Measurements from ENCODE around the gene SMYD3.

Gene SMYD3

GRCh38 chr1:245701631-245702030, 805.4 kb downstream of the SMYD3 start:
- H3K27ac ChIP-seq (ENCODE audit: low read depth, low read length), result no peak overlapping the region
- no peaks in the 10 kb centered on the region for H4K20me1 ChIP-seq (ENCODE audit: control insufficient read depth, insufficient read depth, low read depth, low read length)
- no peaks in the 10 kb centered on the region for H3K36me3 ChIP-seq (ENCODE audit: control insufficient read depth, low read length)
- TF ChIP-seq EZH2phosphoT487 (IDR thresholded peaks at IDR 0.05; ENCODE audit: borderline replicate concordance, low read length), result no peak
- no peak for TF ChIP-seq CTCF (IDR thresholded peaks at IDR 0.05; ENCODE audit: low read depth, low read length, poor library complexity, severe bottlenecking)
- no peaks in the 10 kb centered on the region for H3K79me2 ChIP-seq (ENCODE audit: control insufficient read depth, low read length)
- peaks cover 14% of the 10 kb centered on the region for H3K4me1 ChIP-seq (ENCODE audit: control insufficient read depth, low read length)
- H3K4me2 ChIP-seq (ENCODE audit: low read length), result no peak overlapping the region
- H3K27me3 ChIP-seq (ENCODE audit: control insufficient read depth, low read length), result no peaks in the 10 kb centered on the region; the same call in 1 of the 2 replicates
- no peaks in the 10 kb centered on the region for H3K9me2 ChIP-seq (replicated peaks; ENCODE audit: control insufficient read depth, low read length)
- no peaks in the 10 kb centered on the region for H3F3A ChIP-seq (ENCODE audit: control insufficient read depth, insufficient read depth)
- no peaks in the 10 kb centered on the region for H3K9me3 ChIP-seq (ENCODE audit: control insufficient read depth, insufficient read depth, low read length)
- H3K4me3 ChIP-seq (ENCODE audit: low read length), result no peak overlapping the region

GRCh38 chr1:245700631-245701030, 806.4 kb downstream of the SMYD3 start:
- Histone ChIP-seq H3K36me3 (ENCODE audit: control insufficient read depth, low read length) (no peaks in the 10 kb centered on the region), H3F3A (ENCODE audit: control insufficient read depth, insufficient read depth) (no peaks in the 10 kb centered on the region), H3K9me3 (ENCODE audit: control insufficient read depth, insufficient read depth, low read length) (no peaks in the 10 kb centered on the region), H3K27ac (ENCODE audit: low read depth, low read length) (no peak overlapping the region), H3K9me2 (replicated peaks; ENCODE audit: control insufficient read depth, low read length) (no peaks in the 10 kb centered on the region), H3K79me2 (ENCODE audit: control insufficient read depth, low read length) (no peaks in the 10 kb centered on the region), H3K4me2 (ENCODE audit: low read length) (no peak overlapping the region), H3K4me3 (ENCODE audit: low read length) (no peak overlapping the region), H3K4me1 (ENCODE audit: control insufficient read depth, low read length) (peaks cover 14% of the 10 kb centered on the region), H4K20me1 (ENCODE audit: control insufficient read depth, insufficient read depth, low read depth, low read length) (no peaks in the 10 kb centered on the region), H3K27me3 (ENCODE audit: control insufficient read depth, low read length) (no peaks in the 10 kb centered on the region)
- TF ChIP-seq CTCF (IDR thresholded peaks at IDR 0.05; ENCODE audit: low read depth, low read length, poor library complexity, severe bottlenecking), result no peak
- TF ChIP-seq EZH2phosphoT487 (IDR thresholded peaks at IDR 0.05; ENCODE audit: borderline replicate concordance, low read length), result no peak

Data from DOHH2 (cell line).